Skin of body (tissue), 2 donors: ENCODE data around the gene FHIT. TPM values are rescaled to one million over a fixed set of nuclear protein-coding genes. Genes with fewer than 3 reads are reported as not detected.

Source experiments
- DNase-seq: peaks from one replicate; lab custom pipeline; 2025; lab: John Stamatoyannopoulos, UW
- total RNA-seq: library from RNA; depleted of rRNA; stranded (reverse); fragments of >200 nt; gene quantifications from one replicate; pipeline ENCODE4 v1.2.3, GENCODE V29; 2014

The FHIT gene
- total RNA-seq, 1 donor from 2014 or later, result 8.9 TPM

DNA sequence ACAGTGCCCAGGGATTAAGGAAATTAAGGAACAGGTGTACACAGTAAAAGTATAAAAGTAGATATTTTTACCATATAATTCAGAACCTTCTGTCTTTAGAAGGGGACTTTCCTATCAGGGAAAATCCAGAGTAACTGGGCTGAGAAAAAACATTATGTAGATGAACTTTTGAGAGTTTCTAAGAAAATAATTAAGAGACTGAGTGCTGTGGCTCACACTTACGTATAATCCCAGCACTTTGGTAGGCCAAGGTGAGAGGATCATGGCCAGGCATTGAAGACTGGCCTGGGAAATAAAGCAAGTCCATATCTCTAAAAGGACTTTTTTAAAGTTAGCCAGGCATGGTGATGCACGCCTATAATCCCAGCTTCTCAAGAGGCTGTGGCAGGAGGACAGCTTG, 1021.8 kb downstream of the FHIT start:
- no peak for DNase-seq

DNA sequence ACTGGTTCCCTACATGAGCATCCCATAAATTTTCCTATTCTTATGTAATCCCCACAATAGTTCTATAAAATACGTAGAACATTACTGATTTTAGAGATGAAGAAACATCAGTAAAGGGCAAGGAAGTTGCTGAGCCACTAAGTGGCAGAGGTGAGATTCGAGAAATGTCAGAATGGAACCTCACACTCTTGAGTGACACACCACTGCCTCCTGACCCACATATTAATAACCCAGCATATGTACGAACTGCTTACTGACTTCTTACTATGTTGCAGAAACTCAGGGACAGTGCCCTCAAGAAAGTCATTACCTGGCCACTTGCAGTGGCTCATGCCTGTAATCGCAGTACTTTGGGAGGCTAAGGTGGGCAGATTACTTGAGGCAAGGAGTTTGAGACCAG, 1022.4 kb downstream of the FHIT start:
- no peak for DNase-seq

- no peak for DNase-seq
These were observed 1024.3 kb downstream of the FHIT start for GRCh38 chr3:60226912-60227311.

DNA sequence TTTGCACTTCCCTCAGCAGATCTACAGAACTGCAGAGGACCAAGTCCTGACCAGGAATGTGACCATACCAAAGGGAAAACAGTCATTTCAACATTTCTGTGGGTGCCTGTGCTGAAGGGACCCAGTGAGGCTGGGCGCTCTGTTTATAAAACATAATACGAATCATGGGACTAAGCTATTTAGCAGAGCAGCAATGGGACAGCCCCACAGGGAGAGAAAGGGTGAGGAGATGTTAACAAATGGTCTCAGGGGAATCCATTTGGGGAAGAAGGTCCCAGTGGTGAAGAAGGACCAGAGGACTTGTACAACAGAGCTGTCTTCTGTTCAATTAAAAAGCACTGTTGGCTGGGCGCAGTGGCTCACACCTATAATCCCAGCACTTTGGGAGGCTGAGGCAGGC, 1025.4 kb downstream of the FHIT start:
- no peak for DNase-seq

DNA sequence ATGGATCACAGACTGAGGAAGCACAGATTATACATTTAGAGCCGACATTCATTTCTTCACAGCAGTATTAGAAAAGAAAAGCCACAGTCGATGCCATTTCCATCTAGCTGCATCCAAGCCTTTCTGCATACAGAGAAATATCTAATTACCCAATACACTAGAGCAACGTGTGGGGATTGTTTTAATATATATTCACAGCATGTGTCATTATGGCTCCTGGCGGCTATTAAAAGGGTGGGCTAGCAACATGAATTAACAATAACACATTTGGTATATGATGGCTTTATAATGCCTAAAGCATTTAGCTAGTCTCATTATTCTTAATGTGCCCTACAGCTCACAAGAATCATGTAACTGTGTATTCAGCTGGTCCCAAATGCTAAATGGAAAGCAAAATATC, 1030.5 kb downstream of the FHIT start:
- no peak for DNase-seq

DNA sequence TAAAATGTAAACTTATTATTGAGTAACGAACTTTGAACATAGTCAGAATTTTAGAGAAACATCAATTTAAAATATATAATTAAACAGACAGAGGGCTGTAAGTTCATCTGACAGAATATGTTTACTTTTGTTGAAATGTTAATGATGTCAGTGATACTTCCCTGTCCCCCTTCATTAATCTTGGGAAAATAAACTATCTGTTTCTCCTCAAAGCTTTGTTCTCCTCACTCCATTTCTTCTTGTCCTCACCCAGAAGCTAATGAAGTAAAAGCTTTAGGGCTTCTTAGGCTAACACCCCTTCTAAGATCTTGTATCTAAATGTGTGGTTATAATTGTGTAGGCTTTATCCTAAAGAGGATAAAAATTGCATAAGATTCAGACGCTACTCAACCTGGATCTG, 1031.8 kb downstream of the FHIT start:
- no peak for DNase-seq

DNA sequence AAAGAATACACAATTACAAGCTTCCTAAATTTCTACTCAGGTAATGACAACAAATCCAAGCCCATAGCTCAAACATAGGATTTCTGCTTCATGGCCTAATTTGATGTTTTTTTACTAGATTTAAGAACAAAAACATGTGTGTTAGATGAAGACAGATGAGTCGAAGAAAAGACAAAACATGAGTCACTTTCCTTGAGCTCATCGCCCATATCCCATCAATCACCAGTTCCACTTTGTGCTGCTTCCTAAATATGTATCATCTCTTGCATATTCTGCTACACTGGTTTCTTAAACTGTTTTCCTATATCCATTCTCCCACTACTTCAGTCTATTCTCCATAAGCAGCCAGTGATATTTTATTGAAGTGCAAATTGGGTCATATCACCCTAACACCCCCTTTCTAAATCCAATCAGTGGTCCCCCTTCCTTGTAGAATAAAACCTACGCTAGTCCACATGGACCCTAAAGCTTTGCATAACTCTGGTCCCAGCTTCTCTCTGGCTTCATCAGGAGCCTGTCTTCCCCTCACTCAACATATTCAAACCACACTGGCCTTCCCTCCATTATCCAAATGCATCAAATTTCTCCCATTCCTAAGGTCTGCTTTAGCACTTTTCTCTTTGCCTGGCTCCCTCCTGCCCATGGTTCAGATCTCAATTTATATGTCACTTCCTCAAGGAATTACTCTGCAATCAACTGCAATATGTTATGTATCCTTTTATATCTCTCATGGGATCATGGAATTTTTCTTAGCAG, 1033.9 kb downstream of the FHIT start:
- DNase-seq, result no peak

DNA sequence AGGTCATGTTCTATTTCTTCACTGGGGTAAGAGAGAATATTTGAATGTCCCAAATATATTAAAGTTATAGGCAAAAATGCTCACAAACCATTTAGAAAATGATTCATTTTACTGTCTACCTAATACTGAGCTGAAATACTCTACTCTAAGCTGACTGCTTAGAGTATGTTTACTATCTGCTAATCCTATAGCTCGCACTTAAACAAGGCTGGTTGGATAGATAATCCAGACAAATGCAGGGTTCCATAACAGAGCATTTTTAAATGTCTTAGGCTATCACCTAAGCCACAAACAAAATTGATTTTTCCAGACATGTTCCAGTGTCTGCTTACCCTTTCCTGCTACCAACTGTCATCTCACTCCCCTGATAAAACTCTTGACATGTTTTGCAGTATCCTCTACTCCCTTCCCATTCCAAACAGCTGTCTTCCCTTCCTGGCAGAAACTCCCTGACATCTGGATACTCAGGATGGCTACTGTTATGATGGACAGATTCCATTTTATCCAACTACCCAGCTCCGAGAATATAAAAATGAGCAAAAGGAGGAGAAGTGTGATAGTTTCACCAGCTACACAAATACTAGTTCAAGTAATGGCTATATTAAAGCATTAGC, 1034.7 kb downstream of the FHIT start:
- DNase-seq, result no peak

DNA sequence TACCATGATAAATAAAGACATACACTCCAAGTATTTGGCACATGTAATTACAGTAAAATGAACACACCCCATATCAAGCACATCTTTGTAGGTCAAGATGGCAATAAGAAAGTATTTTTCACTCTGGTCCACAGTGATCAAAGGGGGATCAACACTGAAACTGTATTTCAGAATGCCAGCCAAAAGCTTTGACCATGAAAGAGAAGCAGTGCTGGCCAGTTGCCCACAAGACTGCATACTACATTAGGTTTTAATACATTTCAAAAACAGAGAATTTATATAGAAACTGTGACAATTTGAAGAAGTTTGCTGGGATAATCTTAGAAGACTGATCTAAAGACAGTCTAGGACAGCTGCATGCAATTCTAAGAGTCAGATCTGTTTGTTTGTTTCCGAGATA, 1035.3 kb downstream of the FHIT start:
- no peak for DNase-seq

DNA sequence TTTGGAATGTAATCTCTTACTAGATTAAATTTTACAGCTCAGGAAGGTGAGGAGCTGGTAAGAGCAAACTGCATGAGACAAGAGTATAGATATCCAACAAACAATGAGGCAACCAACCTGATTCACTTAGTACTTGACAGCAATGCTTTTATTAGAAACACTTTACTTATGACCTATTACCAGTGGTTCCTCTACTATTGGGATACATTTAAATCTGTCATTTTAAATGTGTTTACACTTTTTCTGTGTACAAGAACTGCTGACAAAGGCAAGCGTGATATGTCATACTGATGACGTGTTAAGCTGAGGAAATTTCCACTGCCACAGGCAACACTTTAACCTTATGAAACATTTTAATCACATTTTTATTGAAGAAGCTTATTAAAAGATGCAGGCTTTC, 1043.3 kb downstream of the FHIT start:
- DNase-seq, result no peak

DNA sequence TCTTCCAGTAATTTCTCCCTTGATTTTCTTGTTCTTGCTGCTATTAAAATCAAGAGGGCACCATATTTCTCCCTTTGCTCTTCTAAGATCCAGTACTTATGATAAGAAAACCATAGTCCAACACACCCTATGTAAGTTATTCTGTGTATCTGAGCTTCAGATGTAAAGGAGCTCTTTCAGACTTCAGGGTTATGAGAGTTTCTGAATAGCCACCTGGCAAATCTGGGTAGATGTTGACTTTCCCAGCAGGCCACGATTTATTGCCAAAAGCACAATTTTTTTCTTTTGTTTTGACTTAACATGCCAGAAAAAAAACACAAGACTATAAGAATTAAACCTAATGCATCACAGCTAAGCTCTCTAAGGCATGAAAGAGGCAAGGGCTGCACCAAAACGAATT, 1045.0 kb downstream of the FHIT start:
- no peak for DNase-seq

GRCh38 chr3:60202052-60202726, 1049.1 kb downstream of the FHIT start:
- DNase-seq, result no peak

DNA sequence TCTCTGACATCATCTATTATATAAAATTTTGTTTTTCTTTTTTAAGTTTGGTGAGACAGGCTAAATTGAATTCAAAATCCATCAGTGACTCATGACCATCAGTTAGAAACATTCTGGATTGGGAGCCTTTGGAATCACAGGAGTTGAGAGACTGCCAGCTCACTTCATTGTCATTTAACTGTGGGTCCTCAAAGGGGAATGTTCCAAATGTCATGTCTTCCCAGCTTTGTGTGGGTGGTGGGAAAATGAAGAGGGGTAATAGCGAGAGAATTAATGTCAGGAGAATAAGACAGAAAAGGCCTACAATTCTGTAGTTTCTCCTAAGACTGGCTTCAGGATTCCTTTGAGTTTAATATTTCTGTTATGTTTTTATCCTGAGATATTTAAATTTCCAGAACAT, 1051.9 kb downstream of the FHIT start:
- DNase-seq, result no peak

- DNase-seq, result no peak
These were observed 1053.0 kb downstream of the FHIT start for GRCh38 chr3:60198179-60198720.

DNA sequence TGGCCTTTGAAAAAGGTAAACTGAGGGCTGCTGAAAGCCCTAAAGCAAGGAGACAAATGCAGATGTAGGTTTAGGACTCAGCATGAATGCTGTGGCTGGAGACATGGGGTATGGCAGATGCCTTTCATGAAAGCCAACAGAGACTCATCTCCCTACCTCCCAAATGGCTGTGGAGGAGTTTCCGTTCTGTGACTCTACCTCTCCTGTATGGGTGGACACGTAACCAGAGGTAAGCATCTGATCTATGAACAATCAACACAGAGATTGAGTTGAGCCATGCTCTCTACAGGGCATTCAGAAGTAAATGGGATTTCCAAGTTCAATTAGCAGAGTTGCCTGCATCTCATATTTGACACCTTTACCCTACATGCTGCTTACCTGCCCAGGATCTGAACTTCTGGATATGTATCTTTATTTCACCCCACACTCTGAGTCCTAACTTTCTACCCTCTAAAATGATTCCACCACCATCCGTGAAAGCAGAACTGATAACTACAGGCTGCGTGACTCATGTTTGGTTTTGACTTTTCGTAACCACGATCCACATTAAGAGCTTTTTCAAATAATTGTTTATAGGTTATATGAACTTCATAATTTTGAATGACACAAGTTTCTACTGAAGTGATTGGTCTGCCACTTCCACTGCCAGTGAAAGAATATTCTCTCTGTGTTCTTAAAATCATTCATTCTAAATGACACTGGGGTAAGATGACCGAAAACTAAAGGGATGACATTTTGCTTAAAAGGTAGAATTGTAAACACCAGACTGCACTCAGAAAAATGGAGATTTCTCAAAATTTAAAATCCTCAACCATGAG, 1058.7 kb downstream of the FHIT start:
- no peak for DNase-seq

- DNase-seq, result no peak
These were observed 1061.2 kb downstream of the FHIT start for GRCh38 chr3:60190073-60190472.

DNA sequence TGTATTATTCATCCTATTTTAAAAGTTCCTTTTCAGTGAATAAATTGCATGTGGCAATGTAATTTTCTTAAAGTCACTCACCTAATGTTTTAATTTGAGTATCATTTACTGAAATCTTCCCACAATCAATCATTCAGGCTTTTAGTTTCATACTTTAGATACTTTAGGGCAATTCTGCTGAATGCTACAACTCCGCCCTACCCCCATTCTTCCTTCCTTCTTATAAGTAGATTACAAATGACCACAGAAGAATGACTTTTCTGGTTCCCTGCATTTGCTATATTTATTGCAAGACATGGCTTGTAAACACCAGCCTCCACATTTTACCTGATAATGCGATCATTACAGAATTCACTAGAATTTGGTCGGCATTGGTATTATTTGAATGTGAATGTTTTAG, 1061.9 kb downstream of the FHIT start:
- no peak for DNase-seq

GRCh38 chr3:60188803-60189202, 1062.4 kb downstream of the FHIT start:
- no peak for DNase-seq

GRCh38 chr3:60187343-60187742, 1063.9 kb downstream of the FHIT start:
- DNase-seq, result no peak

DNA sequence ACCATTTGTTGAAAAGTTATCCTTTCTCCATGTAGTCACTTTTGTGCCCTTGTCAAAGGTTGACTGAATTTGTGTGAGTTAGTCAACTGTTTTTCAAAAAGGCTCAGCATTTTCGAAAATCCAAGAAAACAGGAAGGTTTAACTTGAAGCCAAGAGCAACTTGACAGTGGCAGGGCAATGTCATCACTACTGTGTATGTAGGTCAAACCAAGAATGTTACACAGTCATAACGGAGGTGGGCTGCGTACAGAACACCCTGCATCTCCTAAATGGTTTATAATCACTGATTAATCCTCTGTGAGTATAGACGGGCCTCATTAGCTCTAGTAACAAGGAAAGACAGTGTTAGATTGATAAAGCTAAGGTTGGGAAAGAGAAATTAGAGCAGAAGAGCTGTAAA, 1064.9 kb downstream of the FHIT start:
- no peak for DNase-seq

- no peak for DNase-seq
These were observed 1066.1 kb downstream of the FHIT start for GRCh38 chr3:60185161-60185560.

GRCh38 chr3:60182697-60183096, 1068.6 kb downstream of the FHIT start:
- DNase-seq, result no peak
